ENCODE data around the gene FAM181B.

GRCh38 chr11:82703226-82703625 is 30.4 kb downstream of the FAM181B start:
- TF ChIP-seq CTCF (optimal IDR thresholded peaks at IDR 0.05 in 1 of 3, IDR thresholded peaks at IDR 0.05 in 1 of 3, conservative IDR thresholded peaks at IDR 0.05 in 1 of 3; ENCODE audit: extremely low read depth in 1 of 3, insufficient read depth in 2 of 3, low read length in 3 of 3) (no peak), EZH2 (IDR thresholded peaks at IDR 0.05; ENCODE audit: low read length) (no peak)
